Lung (tissue), 12 donors: ENCODE results near the gene PRPF6. TPM values are rescaled to one million over a fixed set of nuclear protein-coding genes. Genes with fewer than 3 reads are reported as not detected.
"Not testable (repeated sequence)": the region's sequence is repeated elsewhere in the genome, so short reads cannot be mapped to it uniquely, and the experiment has no call there.

Experiments used
- ATAC-seq: fragments of 200-7000 bp; cut with Tn5 transposase; one replicate; pipeline ENCODE4 v1.9.1; 2020; ENCODE audit warnings: moderate number of reproducible peaks; ENCODE audit not compliant: insufficient read depth, low FRiP score
- DNase-seq, 3 donors: peaks; one replicate each; pipeline ENCODE4 v3.0.0-alpha.2; 2013 to 2017
- H3K27ac ChIP-seq, 2 donors: one replicate each; pipeline ENCODE4 v1.5.1; 2013; ENCODE audit warnings: mild to moderate bottlenecking in 2 of 2, moderate library complexity in 2 of 2, control low read depth in 1 of 2, inconsistent platforms in 1 of 2, low read depth in 1 of 2, low read length in 1 of 2
- H3K27me3 ChIP-seq, 3 donors: one replicate each; pipeline ENCODE4 v1.5.1; 2013; ENCODE audit warnings: low read length in 2 of 3; ENCODE audit not compliant: control insufficient read depth in 3 of 3, insufficient read depth in 3 of 3
- H3K36me3 ChIP-seq, 4 donors: one replicate each; pipeline ENCODE4 v1.5.1; 2013; ENCODE audit warnings: low read length in 4 of 4, mild to moderate bottlenecking in 1 of 4, moderate library complexity in 1 of 4; ENCODE audit not compliant: control insufficient read depth in 4 of 4, insufficient read depth in 4 of 4
- H3K4me1 ChIP-seq, 5 donors: one replicate each; pipeline ENCODE4 v1.5.1; 2013; ENCODE audit warnings: low read length in 5 of 5, mild to moderate bottlenecking in 2 of 5, moderate library complexity in 1 of 5; ENCODE audit not compliant: control insufficient read depth in 5 of 5, insufficient read depth in 5 of 5
- H3K4me3 ChIP-seq: one replicate; pipeline ENCODE4 v1.5.1; 2013; ENCODE audit warnings: mild to moderate bottlenecking, control low read depth, moderate library complexity
- H3K9ac ChIP-seq, 2 donors: one replicate each; pipeline ENCODE4 v1.5.1; 2013; ENCODE audit warnings: low read length in 2 of 2, control low read depth in 1 of 2; ENCODE audit not compliant: insufficient read depth in 1 of 2
- H3K9me3 ChIP-seq, 4 donors: one replicate each; pipeline ENCODE4 v1.5.1; 2013; ENCODE audit warnings: low read length in 3 of 4, mild to moderate bottlenecking in 1 of 4, moderate library complexity in 1 of 4; ENCODE audit not compliant: control insufficient read depth in 4 of 4, insufficient read depth in 3 of 4
- WGBS, 2 donors: extraction: QIAGEN DNeasy Blood & Tissue Kit; methylation state at CpG; one replicate each; pipeline ENCODE4 v1.1.7; 2013; 5-methylcytosine and 5-hydroxymethylcytosine counted together
- polyA plus RNA-seq, 2 donors: library from polyadenylated mRNA; stranded (reverse); fragments of 200-250 nt; gene quantifications; one replicate each; pipeline ENCODE4 v1.2.1, GENCODE V29; 2013
- total RNA-seq, 2 donors: library from RNA; depleted of rRNA in 1 of 2; stranded (reverse); fragments of >200 nt in 1 of 2; gene quantifications; one replicate each; pipeline ENCODE4 v1.2.1, GENCODE V29; 2014 to 2021
- TF ChIP-seq, protein P1 (sequence below): IDR thresholded peaks from 2 replicates; pipeline ENCODE4 v1.5.1; 2012; ENCODE audit warnings: mild to moderate bottlenecking; ENCODE audit errors: control extremely low read depth, extremely low read depth
- donor health status: control.
- donor health status: control.
- donor health status: Bipolar disorder and iron deficiency.
- donor health status: healthy.
- donor health status: DM: yes; HTN: yes; CAD: no.

The PRPF6 gene
- total and polyA plus RNA-seq, 4 donors = 43.6 to 65.0 (median 54.2) TPM

DNA sequence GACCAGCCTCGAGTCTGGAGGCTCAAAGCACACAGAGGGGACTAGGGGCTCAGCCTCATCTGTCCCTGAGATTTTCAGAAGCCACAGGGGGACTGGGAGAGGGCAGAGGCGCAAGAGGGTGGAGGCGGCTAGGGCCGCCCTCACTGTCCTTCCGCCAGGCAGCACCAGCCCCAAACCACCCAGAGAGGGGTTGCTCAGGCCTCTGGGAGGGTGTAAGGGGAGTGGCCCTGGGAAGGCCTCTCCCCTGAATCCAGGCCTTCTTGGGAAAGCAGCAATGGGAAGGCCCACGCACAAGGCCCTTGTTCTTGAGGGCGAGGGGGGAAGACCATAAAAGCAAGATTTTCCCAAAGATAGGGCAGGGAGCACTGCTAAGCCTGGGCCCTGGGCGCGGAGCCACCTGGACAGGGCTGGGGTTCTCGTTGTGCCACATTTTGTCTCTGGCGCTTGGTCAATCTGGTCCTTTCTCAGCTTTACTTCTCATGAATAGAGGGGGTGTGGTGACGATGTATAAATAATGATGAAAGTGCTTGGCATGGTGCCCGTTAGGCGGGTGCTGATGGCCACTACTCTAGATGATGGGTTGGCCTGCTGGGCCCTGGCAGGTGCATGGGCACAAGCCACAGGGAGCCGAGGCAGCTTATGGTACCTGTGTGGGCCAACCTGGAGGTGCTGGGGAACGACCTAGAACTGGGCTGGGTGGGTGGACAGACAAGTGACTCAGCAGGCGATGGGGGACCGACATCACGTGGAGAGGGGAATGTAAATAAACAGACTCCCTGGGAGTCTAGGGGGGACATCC, 6.3 kb upstream of the PRPF6 start:
- H3K36me3 ChIP-seq = no peaks in the 10 kb centered on the region
- peaks cover 0 to 4% (median 4%) of the 10 kb centered on the region in 3 donors for H3K27me3 ChIP-seq
- no peak for DNase-seq
- TF ChIP-seq, protein P1, sequence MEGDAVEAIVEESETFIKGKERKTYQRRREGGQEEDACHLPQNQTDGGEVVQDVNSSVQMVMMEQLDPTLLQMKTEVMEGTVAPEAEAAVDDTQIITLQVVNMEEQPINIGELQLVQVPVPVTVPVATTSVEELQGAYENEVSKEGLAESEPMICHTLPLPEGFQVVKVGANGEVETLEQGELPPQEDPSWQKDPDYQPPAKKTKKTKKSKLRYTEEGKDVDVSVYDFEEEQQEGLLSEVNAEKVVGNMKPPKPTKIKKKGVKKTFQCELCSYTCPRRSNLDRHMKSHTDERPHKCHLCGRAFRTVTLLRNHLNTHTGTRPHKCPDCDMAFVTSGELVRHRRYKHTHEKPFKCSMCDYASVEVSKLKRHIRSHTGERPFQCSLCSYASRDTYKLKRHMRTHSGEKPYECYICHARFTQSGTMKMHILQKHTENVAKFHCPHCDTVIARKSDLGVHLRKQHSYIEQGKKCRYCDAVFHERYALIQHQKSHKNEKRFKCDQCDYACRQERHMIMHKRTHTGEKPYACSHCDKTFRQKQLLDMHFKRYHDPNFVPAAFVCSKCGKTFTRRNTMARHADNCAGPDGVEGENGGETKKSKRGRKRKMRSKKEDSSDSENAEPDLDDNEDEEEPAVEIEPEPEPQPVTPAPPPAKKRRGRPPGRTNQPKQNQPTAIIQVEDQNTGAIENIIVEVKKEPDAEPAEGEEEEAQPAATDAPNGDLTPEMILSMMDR = no peak
- no peak overlapping the region for H3K9ac ChIP-seq
- WGBS, 2 donors = 70 to 79% methylated on average over 19 of the region's 19 CpGs
- no peak overlapping the region for H3K4me3 ChIP-seq
- H3K4me1 ChIP-seq = peaks cover 0 to 15% (median 5%) of the 10 kb centered on the region in 5 donors
- no peak for ATAC-seq
- no peaks in the 10 kb centered on the region for H3K9me3 ChIP-seq
- no peak overlapping the region for H3K27ac ChIP-seq

DNA sequence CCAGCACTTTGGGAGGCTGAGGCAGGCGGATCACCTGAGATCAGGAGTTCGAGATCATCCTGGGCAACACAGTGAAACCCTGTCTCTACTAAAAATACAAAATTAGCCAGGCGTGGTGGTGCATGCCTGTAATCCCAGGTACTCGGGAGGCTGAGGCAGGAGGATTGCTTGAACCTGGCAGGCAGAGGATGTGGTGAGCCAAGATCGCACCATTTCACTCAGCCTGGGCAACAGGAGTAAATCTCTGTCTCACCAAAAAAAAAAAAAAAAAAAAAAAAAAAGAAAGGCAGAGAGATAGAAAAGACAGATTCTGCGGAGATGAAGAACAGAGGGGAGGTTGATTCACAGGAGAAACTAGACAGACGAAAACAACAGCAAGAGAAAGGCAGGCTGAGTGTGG, 4.4 kb upstream of the PRPF6 start:
- 93 to 96% methylated on average over 7 of the region's 7 CpGs for WGBS, 2 donors
- not testable (repeated sequence) for DNase-seq, H3K9me3 ChIP-seq, H3K27me3 ChIP-seq, ATAC-seq, H3K27ac ChIP-seq, H3K9ac ChIP-seq, H3K4me3 ChIP-seq, H3K36me3 ChIP-seq
- peaks cover 0 to 22% (median 10%) of the 10 kb centered on the region in 5 donors for H3K4me1 ChIP-seq

DNA sequence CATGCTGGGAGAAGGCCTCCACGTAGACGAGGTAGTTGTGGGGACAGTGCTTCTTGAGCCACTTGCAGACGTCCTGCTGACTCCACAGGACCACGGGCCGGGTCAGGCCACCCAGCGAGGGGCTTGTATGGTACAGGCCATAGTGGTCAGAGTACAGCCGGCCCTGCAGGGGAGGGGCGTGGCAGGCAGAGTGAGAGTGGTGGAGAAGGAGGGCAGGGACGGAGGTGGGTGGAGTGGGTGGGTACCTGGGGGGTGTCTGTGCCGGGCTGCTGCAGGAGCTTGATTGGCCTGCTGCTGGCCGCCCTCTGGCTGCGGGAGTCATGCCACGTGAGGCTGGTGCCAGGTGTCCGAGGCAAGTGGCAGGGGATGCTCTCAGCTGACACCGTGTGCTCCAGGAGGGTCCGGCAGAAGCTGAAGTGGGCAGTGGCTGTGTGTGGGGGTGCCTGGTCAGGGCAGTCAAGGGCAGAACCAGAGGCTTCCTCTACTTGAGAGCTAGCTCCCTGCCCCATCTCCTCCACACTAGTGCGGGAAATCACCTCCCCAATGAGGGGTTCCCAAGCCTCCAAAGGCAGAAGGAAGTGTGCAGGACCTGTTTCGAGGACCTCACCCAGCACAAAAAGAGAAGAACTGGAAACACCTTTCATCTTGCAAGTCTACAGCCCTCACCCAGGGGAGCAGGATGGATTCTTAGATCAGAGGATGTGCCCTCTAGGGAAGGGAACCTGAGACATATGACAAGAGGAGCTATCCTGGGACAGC, 3.8 kb upstream of the PRPF6 start:
- DNase-seq (no peak), ATAC-seq (no peak)
- peaks cover 5 to 28% (median 13%) of the 10 kb centered on the region in 5 donors for H3K4me1 ChIP-seq
- WGBS, 2 donors = 90% methylated on average over 17 to 18 of the region's 18 CpGs
- H3K27ac ChIP-seq = no peak overlapping the region
- H3K9ac ChIP-seq = no peak overlapping the region
- H3K36me3 ChIP-seq = no peaks in the 10 kb centered on the region
- TF ChIP-seq, protein P1 = no peak
- H3K9me3 ChIP-seq = no peaks in the 10 kb centered on the region
- H3K27me3 ChIP-seq = peaks cover 0 to 4% (median 4%) of the 10 kb centered on the region in 3 donors
- no peak overlapping the region for H3K4me3 ChIP-seq

DNA sequence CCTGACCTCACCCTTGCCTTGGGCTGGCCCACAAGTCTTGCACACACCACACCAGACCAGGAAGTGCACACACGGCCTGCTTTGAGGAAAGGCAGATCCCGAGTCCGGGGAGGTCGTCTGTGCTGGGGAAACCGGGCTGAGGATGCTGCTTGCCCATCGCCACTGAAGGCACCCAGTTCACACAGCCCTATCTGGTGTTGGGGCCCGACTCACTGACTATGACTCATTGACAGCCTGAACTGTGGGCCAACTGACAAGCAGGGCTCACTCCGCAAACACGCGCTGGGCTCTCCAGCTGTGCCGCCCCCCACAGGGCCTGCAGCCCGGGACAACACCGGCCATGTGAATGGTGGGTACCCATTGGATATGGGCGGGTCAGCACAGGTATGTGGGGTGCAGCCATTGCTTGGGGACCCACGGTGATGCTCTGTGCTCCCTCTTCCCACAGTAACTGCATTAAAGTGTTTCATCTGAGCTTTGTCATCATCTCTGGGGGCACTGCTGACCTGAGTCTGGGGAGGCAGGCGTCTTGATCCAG, 3.1 kb upstream of the PRPF6 start:
- no peak for DNase-seq
- Histone ChIP-seq H3K4me3 (no peak overlapping the region), H3K36me3 (peaks cover 0 to under 1% (median 0%) of the 10 kb centered on the region in 4 donors), H3K27me3 (peaks cover 0 to 4% (median 4%) of the 10 kb centered on the region in 3 donors), H3K27ac (peak overlapping the region in 1 of 2 donors; percentile 69), H3K9ac (no peak overlapping the region), H3K4me1 (peaks cover 5 to 29% (median 13%) of the 10 kb centered on the region in 5 donors), H3K9me3 (no peaks in the 10 kb centered on the region)
- TF ChIP-seq, protein P1 = no peak
- 51 to 65% methylated on average over 16 of the region's 16 CpGs for WGBS, 2 donors
- ATAC-seq = no peak
